NCI-H82 (cell line): ENCODE data around the gene SERPINA7.
A peak's percentile ranks its signal among the peaks of the same experiment; 100 is the strongest.
"Not testable (repeated sequence)": the region's sequence is repeated elsewhere in the genome, so short reads cannot be mapped to it uniquely, and the experiment has no call there.

Source experiments
- DNase-seq: peaks from one replicate; lab custom pipeline; 2025; lab: John Stamatoyannopoulos, UW

Gene SERPINA7, protein sequence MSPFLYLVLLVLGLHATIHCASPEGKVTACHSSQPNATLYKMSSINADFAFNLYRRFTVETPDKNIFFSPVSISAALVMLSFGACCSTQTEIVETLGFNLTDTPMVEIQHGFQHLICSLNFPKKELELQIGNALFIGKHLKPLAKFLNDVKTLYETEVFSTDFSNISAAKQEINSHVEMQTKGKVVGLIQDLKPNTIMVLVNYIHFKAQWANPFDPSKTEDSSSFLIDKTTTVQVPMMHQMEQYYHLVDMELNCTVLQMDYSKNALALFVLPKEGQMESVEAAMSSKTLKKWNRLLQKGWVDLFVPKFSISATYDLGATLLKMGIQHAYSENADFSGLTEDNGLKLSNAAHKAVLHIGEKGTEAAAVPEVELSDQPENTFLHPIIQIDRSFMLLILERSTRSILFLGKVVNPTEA

GRCh38 chrX:106038625-106039024 lies at the start of gene SERPINA7:
Gene SERPINA7 (minus strand): TSS chrX:106038727. CDS start chrX:106037058, 1,669 bp downstream.
- DNase-seq = no peak

DNA sequence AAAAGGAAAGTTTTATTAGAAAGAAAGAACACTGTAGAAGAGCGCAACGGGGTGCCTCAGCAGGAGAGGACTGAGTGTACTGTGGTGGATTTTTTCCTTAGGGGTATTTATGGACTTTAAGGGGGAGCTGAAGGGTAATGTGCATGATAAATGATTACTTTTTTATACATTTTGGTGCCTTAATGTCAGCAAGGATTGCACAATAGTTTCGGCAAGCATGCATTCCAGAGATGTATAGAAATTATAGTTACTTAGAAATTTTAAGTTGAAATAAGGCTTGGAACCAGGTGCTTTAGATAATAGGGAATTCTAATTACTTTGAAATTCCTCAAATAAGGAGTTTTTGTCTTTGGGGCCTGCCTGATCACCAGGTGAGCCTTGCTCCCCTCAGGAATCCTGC lies 30.5 kb upstream of the SERPINA7 start:
- no peak for DNase-seq

- no peak for DNase-seq
Measured at GRCh38 chrX:106050054-106050453, 11.5 kb upstream of the SERPINA7 start.

GRCh38 chrX:106042296-106042695 lies 3.8 kb upstream of the SERPINA7 start:
- DNase-seq = no peak

DNA sequence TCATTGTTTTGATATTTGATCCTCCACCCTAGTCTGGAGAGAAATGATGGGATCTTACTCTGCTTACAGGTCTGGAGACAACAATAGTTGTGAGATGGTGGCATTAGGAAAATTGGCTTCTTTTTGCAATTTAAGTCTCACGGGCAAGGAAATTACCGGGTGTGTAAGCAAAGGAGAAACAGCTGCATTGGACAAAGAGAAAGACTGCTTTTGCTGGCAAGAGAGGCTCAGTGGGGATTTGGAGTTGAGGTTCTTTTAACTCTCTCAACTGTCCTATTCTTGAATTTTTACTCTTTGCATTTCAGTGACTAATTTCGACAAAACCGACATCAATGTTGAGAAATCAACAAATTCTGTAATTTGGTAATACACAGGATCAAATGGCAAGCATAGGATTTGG lies 2.3 kb upstream of the SERPINA7 start:
- DNase-seq = no peak

DNA sequence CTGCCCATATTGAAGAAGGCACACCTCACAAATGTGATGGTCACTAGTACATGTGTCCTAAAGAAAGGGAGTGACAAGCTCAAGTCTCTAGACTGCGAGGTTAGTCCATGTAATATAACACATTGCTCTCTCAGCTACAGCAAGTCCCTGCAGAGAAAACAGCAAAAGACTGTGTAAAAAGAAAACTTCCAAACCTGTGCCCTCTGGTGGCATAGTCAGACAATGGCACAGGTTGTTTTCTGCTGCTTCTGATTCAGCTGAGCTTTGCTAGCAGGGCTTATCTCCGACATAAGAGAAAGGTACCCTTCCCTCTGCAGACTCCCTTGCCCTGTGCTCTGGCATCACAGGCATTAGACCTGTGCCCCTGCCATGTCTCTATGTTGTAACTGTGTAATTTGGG lies 1.4 kb upstream of the SERPINA7 start:
- DNase-seq = peak; percentile 2

- no peak for DNase-seq
Measured at GRCh38 chrX:106037835-106038473, 573 bp downstream of the SERPINA7 start.

- DNase-seq = no peak
Measured at GRCh38 chrX:106036716-106037115, 1.8 kb downstream of the SERPINA7 start.

- peak; percentile 31 for DNase-seq
Measured at GRCh38 chrX:106035064-106035463, 3.5 kb downstream of the SERPINA7 start.

- no peak for DNase-seq
Measured at GRCh38 chrX:106023947-106024346, 14.6 kb downstream of the SERPINA7 start.

DNA sequence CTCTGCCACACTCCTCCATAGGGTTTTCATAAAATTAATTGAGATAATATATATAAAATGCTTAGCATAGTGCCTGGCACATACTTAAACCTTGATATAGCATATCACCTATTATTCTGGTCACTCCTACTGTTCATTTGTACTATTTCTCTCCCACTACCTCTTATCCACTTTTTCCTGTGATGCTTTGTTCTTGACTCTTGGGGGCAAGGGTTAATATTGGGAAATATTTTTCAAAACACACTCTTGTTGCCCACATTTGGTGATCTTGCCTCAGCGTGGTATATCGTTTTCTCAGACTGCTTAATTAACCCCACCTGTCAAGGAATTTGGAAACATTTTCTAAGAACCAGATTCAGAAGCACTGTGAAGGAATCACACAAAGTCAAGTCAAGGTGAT lies 16.3 kb downstream of the SERPINA7 start:
- no peak for DNase-seq

- no peak for DNase-seq
Measured at GRCh38 chrX:106014119-106014775, 24.3 kb downstream of the SERPINA7 start.

- no peak for DNase-seq
Measured at GRCh38 chrX:106009145-106009544, 29.4 kb downstream of the SERPINA7 start.

- no peak for DNase-seq
Measured at GRCh38 chrX:106007815-106008214, 30.7 kb downstream of the SERPINA7 start.

- DNase-seq = no peak
Measured at GRCh38 chrX:106005684-106006083, 32.8 kb downstream of the SERPINA7 start.

DNA sequence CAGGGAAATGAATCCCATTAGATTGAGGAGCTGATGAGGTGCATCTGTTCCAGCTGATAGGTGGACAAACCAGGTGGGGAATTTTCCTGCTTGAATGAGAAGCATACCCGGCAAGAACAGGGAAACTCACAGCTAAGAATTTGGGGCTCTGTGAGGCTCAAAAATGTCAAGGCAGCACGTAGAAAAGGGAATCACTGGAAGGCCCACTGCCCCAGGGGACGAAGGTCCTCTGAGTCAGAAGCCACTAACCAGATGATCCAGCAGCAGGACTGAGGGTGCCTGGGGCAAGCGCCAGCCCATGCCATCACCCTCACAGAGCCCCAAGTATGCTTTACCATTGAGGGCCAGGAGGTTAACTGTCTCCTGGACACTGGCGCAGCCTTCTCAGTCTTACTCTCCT lies 37.9 kb downstream of the SERPINA7 start:
- DNase-seq = not testable (repeated sequence)

- DNase-seq = no peak
Measured at GRCh38 chrX:106000203-106000602, 38.3 kb downstream of the SERPINA7 start.

DNA sequence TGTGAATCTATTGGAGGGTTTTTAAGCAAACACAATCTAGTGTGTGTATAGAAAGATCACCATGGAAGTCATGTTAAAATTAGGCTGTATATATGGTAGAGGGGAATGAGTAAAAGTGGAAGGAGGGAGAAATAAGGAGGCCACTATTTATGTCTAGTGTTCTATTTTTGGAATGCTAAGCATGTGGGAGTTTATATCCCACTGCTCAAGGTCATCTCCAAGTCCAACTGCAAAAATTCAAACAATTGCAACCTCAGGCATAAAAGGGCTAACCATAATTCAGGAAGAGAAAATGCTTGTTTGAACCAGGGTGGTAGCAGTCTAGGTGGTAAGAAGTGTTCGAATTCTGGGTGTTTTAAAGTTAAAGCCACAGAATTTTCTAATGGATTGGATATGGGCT lies 39.2 kb downstream of the SERPINA7 start:
- no peak for DNase-seq

DNA sequence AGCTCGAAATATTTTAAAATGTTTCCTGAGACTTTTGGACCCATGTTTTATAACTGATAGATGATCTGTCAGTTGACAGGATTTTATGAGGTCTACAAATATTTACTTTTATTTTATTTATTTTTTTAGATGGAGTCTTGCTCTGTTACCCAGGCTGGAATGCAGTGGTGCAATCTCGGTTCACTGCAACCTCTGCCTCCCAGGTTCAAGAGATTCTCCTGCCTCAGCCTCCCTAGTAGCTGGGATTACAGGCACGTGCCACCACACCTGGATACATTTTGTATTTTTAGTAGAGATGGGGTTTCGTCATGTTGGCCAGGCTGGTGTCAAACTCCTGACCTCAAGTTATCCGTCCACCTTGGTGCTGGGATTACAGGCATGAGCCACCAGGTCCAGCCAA lies 50.0 kb downstream of the SERPINA7 start:
- DNase-seq = not testable (repeated sequence)
